Measurements from ENCODE around the gene TUSC2. TPM values are rescaled to one million over a fixed set of nuclear protein-coding genes. Genes with fewer than 3 reads are reported as not detected.
"Not testable (repeated sequence)": the region's sequence is repeated elsewhere in the genome, so short reads cannot be mapped to it uniquely, and the experiment has no call there.

Gene TUSC2
- total RNA-seq, 1 donor from 2014 or later, result 32.9 TPM

DNA sequence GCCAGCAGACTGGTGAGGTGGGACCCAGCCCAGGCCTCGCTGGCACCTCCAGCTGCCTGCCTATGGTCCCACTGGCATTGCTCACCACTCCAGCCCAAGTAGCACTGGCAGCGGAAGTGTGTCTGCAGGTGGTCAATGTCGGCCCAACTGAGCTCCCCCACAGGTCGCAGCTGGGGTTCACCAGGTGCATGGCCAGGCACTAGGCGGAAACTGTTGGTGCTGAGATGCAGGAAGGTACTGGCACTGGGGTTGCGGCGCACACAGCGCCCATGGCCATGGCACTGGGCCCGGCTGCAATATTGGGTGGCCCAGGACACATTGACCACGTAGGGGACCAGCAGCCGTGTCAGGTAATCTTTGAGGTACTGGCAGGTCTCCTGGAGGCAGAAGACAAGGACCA lies 9.9 kb downstream of the TUSC2 start:
- no peaks in the 10 kb centered on the region for H3K27me3 ChIP-seq (ENCODE audit: low read depth)
- H3K4me1 ChIP-seq, result peaks cover 92% of the 10 kb centered on the region
- intact Hi-C loops (cut with micrococcal nuclease), result no loop called here
- peaks cover 45% of the 10 kb centered on the region for H3K36me3 ChIP-seq
- TF ChIP-seq, protein P1, sequence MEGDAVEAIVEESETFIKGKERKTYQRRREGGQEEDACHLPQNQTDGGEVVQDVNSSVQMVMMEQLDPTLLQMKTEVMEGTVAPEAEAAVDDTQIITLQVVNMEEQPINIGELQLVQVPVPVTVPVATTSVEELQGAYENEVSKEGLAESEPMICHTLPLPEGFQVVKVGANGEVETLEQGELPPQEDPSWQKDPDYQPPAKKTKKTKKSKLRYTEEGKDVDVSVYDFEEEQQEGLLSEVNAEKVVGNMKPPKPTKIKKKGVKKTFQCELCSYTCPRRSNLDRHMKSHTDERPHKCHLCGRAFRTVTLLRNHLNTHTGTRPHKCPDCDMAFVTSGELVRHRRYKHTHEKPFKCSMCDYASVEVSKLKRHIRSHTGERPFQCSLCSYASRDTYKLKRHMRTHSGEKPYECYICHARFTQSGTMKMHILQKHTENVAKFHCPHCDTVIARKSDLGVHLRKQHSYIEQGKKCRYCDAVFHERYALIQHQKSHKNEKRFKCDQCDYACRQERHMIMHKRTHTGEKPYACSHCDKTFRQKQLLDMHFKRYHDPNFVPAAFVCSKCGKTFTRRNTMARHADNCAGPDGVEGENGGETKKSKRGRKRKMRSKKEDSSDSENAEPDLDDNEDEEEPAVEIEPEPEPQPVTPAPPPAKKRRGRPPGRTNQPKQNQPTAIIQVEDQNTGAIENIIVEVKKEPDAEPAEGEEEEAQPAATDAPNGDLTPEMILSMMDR (IDR thresholded peaks at IDR 0.05; ENCODE audit: borderline replicate concordance), result no peak
- H3K9me3 ChIP-seq (replicated peaks), result no peaks in the 10 kb centered on the region
- peak overlapping the region; percentile 86 for H3K4me3 ChIP-seq
- peak overlapping the region; percentile 99 for H3K27ac ChIP-seq (replicated peaks)
- DNase-seq, result no peak

DNA sequence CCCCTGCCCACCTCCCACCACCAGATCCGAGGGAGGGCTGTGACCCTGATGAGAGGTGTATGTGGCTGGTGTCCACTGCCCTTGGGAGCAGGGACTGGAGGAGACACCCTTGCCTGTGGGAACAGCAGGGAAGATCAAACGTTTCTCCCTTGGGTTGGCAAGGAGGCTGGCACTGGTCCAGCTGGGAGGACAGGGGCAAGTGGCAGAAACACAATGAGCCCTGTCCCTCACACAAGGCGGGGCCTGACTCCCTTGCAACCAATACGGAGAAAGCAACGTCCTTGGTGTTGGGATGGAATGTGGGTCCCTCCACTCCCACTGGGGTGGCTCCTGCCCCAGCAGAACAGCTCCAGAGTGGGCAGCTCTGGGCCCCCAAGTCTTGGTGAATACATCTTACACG lies 10.7 kb downstream of the TUSC2 start:
- Histone ChIP-seq H3K4me1 (peaks cover 83% of the 10 kb centered on the region), H3K4me3 (peak overlapping the region; percentile 86), H3K36me3 (peaks cover 45% of the 10 kb centered on the region), H3K9me3 (replicated peaks) (no peaks in the 10 kb centered on the region), H3K27ac (replicated peaks) (peak overlapping the region; percentile 99), H3K27me3 (ENCODE audit: low read depth) (no peaks in the 10 kb centered on the region)
- intact Hi-C loops (cut with micrococcal nuclease), result no loop called here
- no peak for DNase-seq
- TF ChIP-seq, protein P1 (IDR thresholded peaks at IDR 0.05; ENCODE audit: borderline replicate concordance), result no peak

DNA sequence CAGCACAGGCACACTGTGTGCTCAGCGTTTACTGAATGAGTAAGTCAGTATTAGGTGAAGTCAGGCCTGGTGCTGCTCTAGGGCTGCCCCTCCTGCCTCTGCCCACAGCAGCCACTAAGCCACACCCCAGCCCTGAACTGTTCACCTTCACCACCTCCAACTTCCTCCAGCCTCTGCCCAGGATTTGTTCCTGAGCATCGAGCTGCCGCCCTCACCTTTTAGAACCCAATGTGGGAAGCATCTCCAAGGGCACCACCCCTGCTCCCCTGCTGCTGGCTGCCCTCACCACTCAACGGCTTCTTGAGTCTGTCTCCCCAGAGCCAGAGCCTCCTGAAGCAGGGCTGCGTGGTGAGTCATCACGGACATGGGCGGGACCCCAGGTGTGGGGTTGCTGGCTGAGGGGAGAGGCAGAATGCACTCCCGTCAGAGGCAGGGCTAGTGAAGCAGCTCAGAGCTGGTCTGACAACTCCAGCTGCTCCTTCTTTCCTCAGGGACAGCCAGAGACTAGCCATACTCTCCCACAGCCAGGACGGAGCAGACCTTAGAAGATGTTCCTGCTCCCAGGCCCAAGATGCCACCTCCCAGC lies 11.3 kb downstream of the TUSC2 start:
- TF ChIP-seq, protein P1 (IDR thresholded peaks at IDR 0.05; ENCODE audit: borderline replicate concordance), result no peak
- intact Hi-C loops (cut with micrococcal nuclease), result no loop called here
- H3K4me1 ChIP-seq, result peaks cover 78% of the 10 kb centered on the region
- H3K27me3 ChIP-seq (ENCODE audit: low read depth), result no peaks in the 10 kb centered on the region
- no peak for DNase-seq
- H3K4me3 ChIP-seq, result peak overlapping the region; percentile 86
- H3K9me3 ChIP-seq (replicated peaks), result no peaks in the 10 kb centered on the region
- H3K36me3 ChIP-seq, result peaks cover 45% of the 10 kb centered on the region
- H3K27ac ChIP-seq (replicated peaks), result peak overlapping the region; percentile 99

DNA sequence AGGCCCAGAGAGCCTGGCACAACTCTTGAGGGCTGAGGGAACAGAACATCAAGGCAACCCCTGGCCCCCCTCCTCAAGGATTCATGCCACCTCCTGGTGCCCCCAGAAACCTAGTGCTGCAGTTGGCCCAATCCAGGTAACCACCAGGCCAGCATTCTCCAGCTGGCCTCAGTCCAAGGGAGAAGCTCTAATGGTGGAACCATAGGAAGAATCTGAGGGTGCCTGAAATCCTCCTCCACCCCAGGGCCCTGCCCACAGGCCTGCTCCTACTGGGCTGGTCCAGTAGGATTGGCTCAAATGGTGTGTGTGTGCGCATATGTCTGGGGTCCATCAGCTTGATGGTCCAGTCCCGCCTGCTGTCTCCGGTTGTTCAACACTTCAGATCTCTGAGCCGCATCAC lies 13.2 kb downstream of the TUSC2 start:
- H3K4me1 ChIP-seq, result peaks cover 62% of the 10 kb centered on the region
- TF ChIP-seq, protein P1 (IDR thresholded peaks at IDR 0.05; ENCODE audit: borderline replicate concordance), result no peak
- H3K27me3 ChIP-seq (ENCODE audit: low read depth), result no peaks in the 10 kb centered on the region
- H3K27ac ChIP-seq (replicated peaks), result peak overlapping the region; percentile 11
- peaks cover 41% of the 10 kb centered on the region for H3K36me3 ChIP-seq
- no peak for DNase-seq
- no peaks in the 10 kb centered on the region for H3K9me3 ChIP-seq (replicated peaks)
- intact Hi-C loops (cut with micrococcal nuclease), result no loop called here
- no peak overlapping the region for H3K4me3 ChIP-seq

DNA sequence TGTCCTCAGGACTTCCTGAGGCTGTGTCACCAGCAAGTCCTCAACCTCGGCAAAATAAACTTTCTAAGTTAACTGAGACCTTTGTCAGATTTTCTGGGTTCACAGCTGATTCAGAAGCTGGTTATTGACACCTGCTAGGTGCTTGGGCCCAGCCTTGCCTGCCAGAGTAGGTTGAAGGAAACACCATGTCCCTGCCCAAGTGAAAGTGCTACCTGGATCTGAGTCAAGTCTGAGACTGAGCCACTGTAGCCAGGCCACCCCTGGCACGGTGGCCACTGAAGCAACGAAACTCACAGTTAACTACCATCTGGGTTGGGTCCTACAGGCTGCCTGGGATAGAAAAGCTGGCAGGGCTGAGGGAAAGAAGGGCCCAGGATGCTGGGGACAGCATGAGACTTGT lies 13.7 kb downstream of the TUSC2 start:
- DNase-seq, result no peak
- Histone ChIP-seq H3K9me3 (replicated peaks) (no peaks in the 10 kb centered on the region), H3K27ac (replicated peaks) (peak overlapping the region; percentile 11), H3K4me3 (no peak overlapping the region), H3K36me3 (peaks cover 40% of the 10 kb centered on the region), H3K27me3 (ENCODE audit: low read depth) (no peaks in the 10 kb centered on the region), H3K4me1 (peaks cover 58% of the 10 kb centered on the region)
- intact Hi-C loops (cut with micrococcal nuclease), result no loop called here
- TF ChIP-seq, protein P1 (IDR thresholded peaks at IDR 0.05; ENCODE audit: borderline replicate concordance), result no peak

DNA sequence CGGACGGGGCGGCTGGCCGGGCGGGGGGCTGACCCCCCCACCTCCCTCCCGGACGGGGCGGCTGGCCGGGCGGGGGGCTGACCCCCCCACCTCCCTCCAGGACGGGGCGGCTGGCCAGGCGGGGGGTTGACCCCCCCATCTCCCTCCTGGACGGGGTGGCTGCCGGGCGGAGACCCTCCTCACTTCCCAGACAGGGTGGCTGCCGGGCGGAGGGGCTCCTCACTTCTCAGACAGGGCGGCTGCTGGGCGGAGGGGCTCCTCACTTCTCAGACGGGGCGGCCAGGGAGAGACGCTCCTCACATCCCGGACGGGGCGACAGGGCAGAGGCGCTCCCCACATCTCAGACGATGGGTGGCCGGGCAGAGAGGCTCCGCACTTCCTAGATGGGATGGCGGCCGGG lies 16.0 kb downstream of the TUSC2 start:
- intact Hi-C loops (cut with micrococcal nuclease); H3K27ac ChIP-seq (replicated peaks); DNase-seq; H3K4me3 ChIP-seq; H3K9me3 ChIP-seq (replicated peaks); H3K27me3 ChIP-seq (ENCODE audit: low read depth): not testable (repeated sequence)
- peaks cover 29% of the 10 kb centered on the region for H3K36me3 ChIP-seq
- H3K4me1 ChIP-seq, result peaks cover 35% of the 10 kb centered on the region
